ENCODE data around the gene UBALD1. TPM values are rescaled to one million over a fixed set of nuclear protein-coding genes. Genes with fewer than 3 reads are reported as not detected.

Gene UBALD1
- total and polyA plus RNA-seq, 2 donors (not counting 1 experiment from before 2014, with no cell fraction given): 25.6 to 31.7 TPM

DNA sequence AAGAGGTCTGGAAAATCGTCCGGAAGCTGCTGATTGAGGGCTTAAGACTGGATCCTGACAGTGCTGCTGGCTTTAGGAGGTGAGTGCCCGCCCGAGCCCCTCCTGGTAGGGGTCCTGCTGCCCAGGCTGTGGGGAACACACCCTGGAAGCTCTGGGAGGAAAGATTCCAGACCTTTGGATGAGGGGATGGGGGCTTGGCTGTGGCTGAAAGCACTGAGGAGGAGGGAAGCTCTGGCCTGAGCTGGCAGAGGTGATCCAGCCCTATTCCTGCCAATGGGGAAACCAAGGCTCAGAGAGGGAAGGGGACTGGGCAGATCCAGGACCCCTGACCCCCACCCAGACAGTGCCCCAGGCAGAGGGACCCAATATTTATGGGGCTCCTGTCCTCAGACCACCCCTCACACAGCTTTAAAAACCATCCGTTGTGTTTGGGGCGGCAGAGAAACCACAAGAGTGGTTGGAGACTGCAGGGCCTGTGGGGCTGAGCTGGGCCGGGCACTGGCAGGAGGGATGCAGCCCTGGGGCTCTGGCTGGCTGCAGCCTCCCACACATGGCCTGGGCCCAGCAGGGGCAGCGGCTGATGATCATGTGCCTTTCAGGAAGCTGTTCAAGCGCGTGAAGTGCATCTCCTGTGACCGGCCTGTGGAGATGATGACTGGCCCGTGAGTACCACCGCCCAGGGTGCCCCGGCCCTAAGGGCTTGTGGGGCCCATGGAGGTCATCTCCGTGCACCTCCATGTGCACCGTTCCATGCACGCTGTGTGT is 22.8 kb downstream of the UBALD1 start:
- Histone ChIP-seq H3K27ac (ENCODE audit: low read length in 2 of 2) (no peak overlapping the region), H3K4me3 (ENCODE audit: control extremely low read depth in 1 of 5, extremely low read depth in 1 of 5, insufficient read depth in 1 of 5, low read depth in 2 of 5, low read length in 4 of 5) (no peak overlapping the region), H3K36me3 (replicated peaks in 1 of 2; ENCODE audit: control extremely low read depth in 1 of 2, control insufficient read depth in 1 of 2, extremely low read depth in 1 of 2, insufficient read depth in 2 of 2, low read length in 1 of 2) (no peaks in the 10 kb centered on the region), H3K9me3 (ENCODE audit: control extremely low read depth in 1 of 3, control insufficient read depth in 2 of 3, insufficient read depth in 1 of 3, low read length in 2 of 3) (peaks cover 0 to 12% (median 0%) of the 10 kb centered on the region in 3 donors), H3K4me1 (ENCODE audit: control insufficient read depth in 2 of 2, insufficient read depth in 2 of 2, low read length in 2 of 2) (no peaks in the 10 kb centered on the region), H2AFZ (ENCODE audit: insufficient read depth, low read depth, low read length, poor library complexity, severe bottlenecking) (no peak overlapping the region), H4K20me1 (ENCODE audit: control insufficient read depth, insufficient read depth, low read length, poor library complexity, severe bottlenecking) (no peaks in the 10 kb centered on the region), H3K27me3 (replicated peaks in 1 of 4; ENCODE audit: control extremely low read depth in 1 of 4, control insufficient read depth in 3 of 4, insufficient read depth in 4 of 4, low read length in 3 of 4) (peaks cover 0 to 1% (median 0%) of the 10 kb centered on the region in 4 experiments), H3K9ac (ENCODE audit: low read length) (no peak overlapping the region), H3K79me2 (ENCODE audit: control insufficient read depth, insufficient read depth, low read length) (no peaks in the 10 kb centered on the region), H3K4me2 (replicated peaks; ENCODE audit: low read depth, low read length, poor library complexity, severe bottlenecking) (no peak overlapping the region)
- Mint-ChIP-seq H3K27me3 (peaks cover 6% of the 10 kb centered on the region), H3K9me3 (ENCODE audit: insufficient read depth) (no peaks in the 10 kb centered on the region), H3K4me3 (no peak overlapping the region), H3K4me1 (no peaks in the 10 kb centered on the region), H3K27ac (no peak overlapping the region)
- WGBS (ENCODE audit: insufficient coverage): 88% methylated on average over 17 of the region's 17 CpGs
- DNase-seq (no peak), ATAC-seq (ENCODE audit: low read depth) (no peak)
- intact Hi-C loops (cut with micrococcal nuclease): no loop called here
- CTCF ChIA-PET: no interaction called here
- POLR2A ChIA-PET: no interaction called here
- no peak for TF ChIP-seq EZH2 (IDR thresholded peaks at IDR 0.05; ENCODE audit: borderline replicate concordance, insufficient read depth, low read depth, low read length, poor library complexity, severe bottlenecking)
- TF ChIP-seq, protein P1, sequence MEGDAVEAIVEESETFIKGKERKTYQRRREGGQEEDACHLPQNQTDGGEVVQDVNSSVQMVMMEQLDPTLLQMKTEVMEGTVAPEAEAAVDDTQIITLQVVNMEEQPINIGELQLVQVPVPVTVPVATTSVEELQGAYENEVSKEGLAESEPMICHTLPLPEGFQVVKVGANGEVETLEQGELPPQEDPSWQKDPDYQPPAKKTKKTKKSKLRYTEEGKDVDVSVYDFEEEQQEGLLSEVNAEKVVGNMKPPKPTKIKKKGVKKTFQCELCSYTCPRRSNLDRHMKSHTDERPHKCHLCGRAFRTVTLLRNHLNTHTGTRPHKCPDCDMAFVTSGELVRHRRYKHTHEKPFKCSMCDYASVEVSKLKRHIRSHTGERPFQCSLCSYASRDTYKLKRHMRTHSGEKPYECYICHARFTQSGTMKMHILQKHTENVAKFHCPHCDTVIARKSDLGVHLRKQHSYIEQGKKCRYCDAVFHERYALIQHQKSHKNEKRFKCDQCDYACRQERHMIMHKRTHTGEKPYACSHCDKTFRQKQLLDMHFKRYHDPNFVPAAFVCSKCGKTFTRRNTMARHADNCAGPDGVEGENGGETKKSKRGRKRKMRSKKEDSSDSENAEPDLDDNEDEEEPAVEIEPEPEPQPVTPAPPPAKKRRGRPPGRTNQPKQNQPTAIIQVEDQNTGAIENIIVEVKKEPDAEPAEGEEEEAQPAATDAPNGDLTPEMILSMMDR (IDR thresholded peaks at IDR 0.05): no peak

DNA sequence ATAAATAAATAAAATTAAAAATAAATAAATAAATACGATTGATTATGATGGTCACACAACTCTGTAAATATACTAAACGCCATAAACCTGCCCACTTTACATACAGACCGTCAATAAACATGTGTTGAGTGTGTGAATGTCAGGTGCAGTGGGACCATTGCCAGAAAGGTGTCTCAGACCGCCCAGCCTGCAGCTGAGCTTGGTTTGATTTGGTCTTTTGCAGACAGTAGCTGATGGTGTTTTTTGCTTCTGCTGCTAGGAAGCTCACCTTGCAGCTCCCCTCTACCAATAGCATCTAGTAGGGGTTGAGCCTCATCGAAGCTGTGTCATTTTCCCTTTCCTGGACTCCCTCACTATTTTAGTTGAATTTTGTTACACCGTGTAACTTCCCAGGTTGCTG is 23.5 kb downstream of the UBALD1 start:
- H3K4me2 ChIP-seq (replicated peaks; ENCODE audit: low read depth, low read length, poor library complexity, severe bottlenecking): no peak overlapping the region
- no peak overlapping the region for H3K9ac ChIP-seq (ENCODE audit: low read length)
- no peaks in the 10 kb centered on the region for H4K20me1 ChIP-seq (ENCODE audit: control insufficient read depth, insufficient read depth, low read length, poor library complexity, severe bottlenecking)
- Mint-ChIP-seq H3K4me1 (no peaks in the 10 kb centered on the region), H3K27ac (no peak overlapping the region), H3K27me3 (peaks cover 9% of the 10 kb centered on the region), H3K9me3 (ENCODE audit: insufficient read depth) (no peaks in the 10 kb centered on the region), H3K4me3 (no peak overlapping the region)
- TF ChIP-seq, protein P1 (IDR thresholded peaks at IDR 0.05): no peak
- TF ChIP-seq EZH2 (IDR thresholded peaks at IDR 0.05; ENCODE audit: borderline replicate concordance, insufficient read depth, low read depth, low read length, poor library complexity, severe bottlenecking): no peak
- 100% methylated on average over 1 of the region's 6 CpGs for WGBS (ENCODE audit: insufficient coverage)
- no peak for DNase-seq
- no peaks in the 10 kb centered on the region for H3K4me1 ChIP-seq (ENCODE audit: control insufficient read depth in 2 of 2, insufficient read depth in 2 of 2, low read length in 2 of 2)
- H3K79me2 ChIP-seq (ENCODE audit: control insufficient read depth, insufficient read depth, low read length): no peaks in the 10 kb centered on the region
- ChIA-PET POLR2A (no interaction called here), CTCF (no interaction called here)
- H3K27me3 ChIP-seq (replicated peaks in 1 of 4; ENCODE audit: control extremely low read depth in 1 of 4, control insufficient read depth in 3 of 4, insufficient read depth in 4 of 4, low read length in 3 of 4): peaks cover 0 to 8% (median 0%) of the 10 kb centered on the region in 4 experiments
- H3K36me3 ChIP-seq (replicated peaks in 1 of 2; ENCODE audit: control extremely low read depth in 1 of 2, control insufficient read depth in 1 of 2, extremely low read depth in 1 of 2, insufficient read depth in 2 of 2, low read length in 1 of 2): no peaks in the 10 kb centered on the region
- H2AFZ ChIP-seq (ENCODE audit: insufficient read depth, low read depth, low read length, poor library complexity, severe bottlenecking): no peak overlapping the region
- ATAC-seq (ENCODE audit: low read depth): no peak
- peaks cover 0 to 12% (median 0%) of the 10 kb centered on the region in 3 donors for H3K9me3 ChIP-seq (ENCODE audit: control extremely low read depth in 1 of 3, control insufficient read depth in 2 of 3, insufficient read depth in 1 of 3, low read length in 2 of 3)
- no peak overlapping the region for H3K4me3 ChIP-seq (ENCODE audit: control extremely low read depth in 1 of 5, extremely low read depth in 1 of 5, insufficient read depth in 1 of 5, low read depth in 2 of 5, low read length in 4 of 5)
- H3K27ac ChIP-seq (ENCODE audit: low read length in 2 of 2): no peak overlapping the region
- intact Hi-C loops (cut with micrococcal nuclease): no loop called here
